Left ventricle myocardium inferior (tissue), 1 donor: Measurements from ENCODE around the gene KCTD18. TPM values are rescaled to one million over a fixed set of nuclear protein-coding genes. Genes with fewer than 3 reads are reported as not detected.
A peak's percentile ranks its signal among the peaks of the same experiment; 100 is the strongest.

Experiments used
- DNase-seq: peaks from one replicate; pipeline ENCODE4 v3.0.0-alpha.2; 2020
- H3K27ac ChIP-seq: fragments of 200-600 bp; replicated peaks from 2 replicates; pipeline ENCODE4 v1.8.0; 2021
- H3K27me3 ChIP-seq: fragments of 200-600 bp; 2 replicates; pipeline ENCODE4 v1.8.0; 2021; ENCODE audit warnings: low read depth
- H3K36me3 ChIP-seq: fragments of 200-600 bp; 2 replicates; pipeline ENCODE4 v1.8.0; 2021
- H3K4me1 ChIP-seq: fragments of 200-600 bp; 2 replicates; pipeline ENCODE4 v1.8.0; 2021
- H3K4me3 ChIP-seq: fragments of 200-600 bp; 2 replicates; pipeline ENCODE4 v1.8.0; 2021; ENCODE audit warnings: mild to moderate bottlenecking, moderate library complexity
- H3K9me3 ChIP-seq: fragments of 200-600 bp; replicated peaks from 2 replicates; pipeline ENCODE4 v1.8.0; 2021
- intact Hi-C: fragments of 100-400 bp; cut with micrococcal nuclease; formaldehyde crosslinking; loops from one replicate; pipeline ENCODE4 v1.11.0; 2022
- total RNA-seq: library from RNA; stranded (reverse); fragmentation: NEBNext Ultra II Directional; extraction: Animal tissue kit (Norgen Biotek cat#: 25700); gene quantifications from one replicate; pipeline ENCODE4 v1.2.1, GENCODE V29; 2021
- TF ChIP-seq, protein P1 (sequence below): fragments of 200-600 bp; IDR thresholded peaks from 2 replicates; pipeline ENCODE4 v1.8.0; 2021; ENCODE audit warnings: antibody characterized with exemption, mild to moderate bottlenecking, borderline replicate concordance
- donor health status: DM: no; HTN: yes; CAD: no; lungs with severe emphysema.

The KCTD18 gene
- total RNA-seq, 1 donor from 2014 or later, result 9.4 TPM

DNA sequence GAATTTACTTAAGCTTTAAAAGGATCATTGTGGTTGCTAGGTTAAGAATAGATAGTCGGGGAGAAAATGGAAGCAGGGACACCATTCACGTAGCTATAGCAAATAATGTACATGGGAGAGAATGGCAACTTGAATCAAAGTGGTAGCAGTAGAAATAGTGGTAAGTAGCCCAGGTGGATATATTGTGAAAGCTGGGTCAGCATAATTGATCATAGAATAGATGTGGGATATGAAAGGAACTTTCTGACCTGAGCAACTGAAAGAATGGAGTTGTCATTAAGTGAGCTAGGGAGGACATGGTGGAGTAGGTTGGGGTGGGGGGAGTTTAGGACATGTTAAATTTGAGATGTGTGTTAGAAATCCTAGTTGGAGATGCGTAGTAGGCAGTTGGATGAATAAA is 18.4 kb upstream of the KCTD18 start:
- Histone ChIP-seq H3K4me3 (no peak overlapping the region), H3K27me3 (no peaks in the 10 kb centered on the region), H3K27ac (no peak overlapping the region), H3K4me1 (peaks cover 17% of the 10 kb centered on the region), H3K36me3 (no peaks in the 10 kb centered on the region), H3K9me3 (no peaks in the 10 kb centered on the region)
- TF ChIP-seq, protein P1, sequence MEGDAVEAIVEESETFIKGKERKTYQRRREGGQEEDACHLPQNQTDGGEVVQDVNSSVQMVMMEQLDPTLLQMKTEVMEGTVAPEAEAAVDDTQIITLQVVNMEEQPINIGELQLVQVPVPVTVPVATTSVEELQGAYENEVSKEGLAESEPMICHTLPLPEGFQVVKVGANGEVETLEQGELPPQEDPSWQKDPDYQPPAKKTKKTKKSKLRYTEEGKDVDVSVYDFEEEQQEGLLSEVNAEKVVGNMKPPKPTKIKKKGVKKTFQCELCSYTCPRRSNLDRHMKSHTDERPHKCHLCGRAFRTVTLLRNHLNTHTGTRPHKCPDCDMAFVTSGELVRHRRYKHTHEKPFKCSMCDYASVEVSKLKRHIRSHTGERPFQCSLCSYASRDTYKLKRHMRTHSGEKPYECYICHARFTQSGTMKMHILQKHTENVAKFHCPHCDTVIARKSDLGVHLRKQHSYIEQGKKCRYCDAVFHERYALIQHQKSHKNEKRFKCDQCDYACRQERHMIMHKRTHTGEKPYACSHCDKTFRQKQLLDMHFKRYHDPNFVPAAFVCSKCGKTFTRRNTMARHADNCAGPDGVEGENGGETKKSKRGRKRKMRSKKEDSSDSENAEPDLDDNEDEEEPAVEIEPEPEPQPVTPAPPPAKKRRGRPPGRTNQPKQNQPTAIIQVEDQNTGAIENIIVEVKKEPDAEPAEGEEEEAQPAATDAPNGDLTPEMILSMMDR, result no peak
- intact Hi-C loops, result no loop called here
- DNase-seq, result no peak

DNA sequence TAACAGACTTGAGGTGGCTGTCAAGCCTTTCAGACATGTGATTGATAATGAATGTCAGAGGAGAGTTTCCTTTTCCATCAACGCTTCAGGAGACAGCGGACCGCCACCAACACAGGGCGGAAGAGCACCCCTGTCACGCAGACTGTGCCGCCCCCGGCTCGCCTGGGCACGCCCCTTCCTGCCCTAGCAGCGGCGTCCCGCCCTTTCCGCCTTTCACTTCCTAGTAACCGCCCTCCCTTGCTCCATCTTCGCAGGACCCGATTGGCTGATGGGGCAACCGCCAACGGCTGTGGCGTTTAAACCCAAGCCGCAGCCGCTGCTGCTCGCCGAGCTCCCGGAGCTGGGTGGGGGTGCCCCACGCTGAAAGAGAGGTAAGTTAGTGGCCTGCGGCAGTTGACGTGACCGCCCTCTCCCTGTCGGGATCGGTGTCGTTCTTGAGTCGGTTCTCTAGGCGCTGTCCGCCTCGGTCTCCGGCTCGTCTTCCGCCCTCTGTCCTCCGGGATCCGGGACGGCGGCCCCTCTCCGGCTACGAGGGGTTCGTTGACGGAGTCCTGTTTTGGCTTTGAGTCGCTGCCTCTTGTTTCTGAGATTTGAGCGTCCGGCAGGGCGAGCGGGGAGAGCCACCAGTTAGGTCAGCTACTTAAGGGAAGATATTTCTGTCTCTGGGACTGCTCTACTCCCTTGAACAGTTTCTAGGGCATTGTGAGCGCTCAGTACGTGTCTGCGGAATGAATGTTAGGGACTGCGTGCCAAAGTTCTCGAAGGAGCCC is 16.2 kb upstream of the KCTD18 start, which contains the start of gene SGO2:
Gene SGO2, plus strand, starts transcription at position 326 of the 770 bp plus-strand sequence. CDS start 6,769 bp downstream, outside the sequence.
- TF ChIP-seq, protein P1, result no peak
- intact Hi-C loops, result no loop called here
- peak within 1 kb of the TSS; percentile 82 for H3K4me3 ChIP-seq
- H3K9me3 ChIP-seq, result no peaks in the 10 kb centered on the region
- H3K4me1 ChIP-seq, result peaks cover 17% of the 10 kb centered on the region
- DNase-seq, result peak; percentile 95
- no peaks in the 10 kb centered on the region for H3K36me3 ChIP-seq
- H3K27ac ChIP-seq, result peak within 1 kb of the TSS; percentile 74
- H3K27me3 ChIP-seq, result peaks cover under 1% of the 10 kb centered on the region

DNA sequence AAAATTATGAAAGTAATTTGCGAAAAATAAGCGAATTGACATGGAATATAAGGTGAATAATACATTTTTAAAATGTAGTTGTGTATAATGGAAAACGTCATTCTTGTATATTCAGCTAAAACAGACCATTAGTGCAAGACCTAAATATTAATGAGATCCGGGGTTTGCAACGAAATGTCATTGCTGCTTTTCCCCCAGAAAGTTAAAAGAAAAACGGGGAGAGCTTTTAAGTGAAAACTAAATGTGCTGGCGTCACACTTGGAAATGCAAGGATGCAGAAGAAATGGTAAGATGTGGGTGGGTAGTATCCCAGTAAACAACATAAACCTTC is 15.6 kb upstream of the KCTD18 start:
- Histone ChIP-seq H3K9me3 (no peaks in the 10 kb centered on the region), H3K36me3 (no peaks in the 10 kb centered on the region), H3K4me3 (peak overlapping the region; percentile 82), H3K27ac (peak overlapping the region; percentile 74), H3K27me3 (peaks cover 6% of the 10 kb centered on the region), H3K4me1 (peaks cover 17% of the 10 kb centered on the region)
- TF ChIP-seq, protein P1, result no peak
- no peak for DNase-seq
- intact Hi-C loops, result no loop called here

DNA sequence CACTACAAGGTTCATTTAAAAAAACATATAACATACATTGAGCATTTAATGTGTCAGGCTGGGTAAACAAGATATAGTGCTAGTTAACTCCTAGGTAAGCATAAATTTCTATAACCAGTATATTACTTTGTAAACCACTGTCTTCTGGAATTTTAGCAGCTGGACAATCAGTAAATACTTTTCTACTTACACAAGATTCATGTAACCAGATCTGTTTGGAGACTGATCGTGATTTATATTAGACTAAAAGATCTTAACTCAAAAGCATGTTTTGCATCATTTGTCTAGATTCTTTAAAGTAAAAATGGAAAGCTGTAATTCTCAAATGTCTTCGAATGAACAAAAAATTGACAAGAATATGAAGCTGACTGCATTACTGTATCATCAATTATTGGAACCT is 15.2 kb upstream of the KCTD18 start:
- intact Hi-C loops, result no loop called here
- no peaks in the 10 kb centered on the region for H3K36me3 ChIP-seq
- peak overlapping the region; percentile 82 for H3K4me3 ChIP-seq
- H3K27me3 ChIP-seq, result peaks cover 6% of the 10 kb centered on the region
- no peak for DNase-seq
- TF ChIP-seq, protein P1, result no peak
- H3K9me3 ChIP-seq, result no peaks in the 10 kb centered on the region
- H3K4me1 ChIP-seq, result peaks cover 17% of the 10 kb centered on the region
- H3K27ac ChIP-seq, result no peak overlapping the region

DNA sequence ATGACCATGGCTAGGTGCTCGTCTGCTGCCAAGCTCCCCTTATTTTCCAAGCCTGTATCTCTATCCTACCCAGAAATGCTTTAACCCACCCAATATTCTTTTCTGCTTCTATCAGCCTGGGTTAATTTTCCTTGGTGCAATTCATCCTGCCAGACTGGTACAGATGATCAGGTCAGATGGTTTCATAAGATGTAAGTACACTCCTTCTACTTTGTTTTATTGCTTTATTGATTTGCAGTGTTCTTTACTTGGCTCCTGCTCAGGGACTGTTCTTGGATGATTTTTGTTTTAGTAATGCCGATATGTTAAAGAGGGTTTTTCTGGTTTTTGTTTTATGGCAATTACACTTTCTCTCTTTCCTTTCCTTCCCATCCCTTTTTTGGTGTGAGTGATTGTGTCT is 13.7 kb upstream of the KCTD18 start:
- H3K27ac ChIP-seq, result no peak overlapping the region
- H3K4me1 ChIP-seq, result peaks cover 17% of the 10 kb centered on the region
- H3K27me3 ChIP-seq, result peaks cover 6% of the 10 kb centered on the region
- TF ChIP-seq, protein P1, result no peak
- no peaks in the 10 kb centered on the region for H3K36me3 ChIP-seq
- H3K9me3 ChIP-seq, result no peaks in the 10 kb centered on the region
- intact Hi-C loops, result no loop called here
- no peak overlapping the region for H3K4me3 ChIP-seq
- DNase-seq, result no peak
